Smooth muscle cell (in vitro differentiated cells): ENCODE data around the gene SLC35E3. TPM values are rescaled to one million over a fixed set of nuclear protein-coding genes. Genes with fewer than 3 reads are reported as not detected.

Experiments used
- DNase-seq: peaks from one replicate; lab custom pipeline; 2025; ENCODE audit not compliant: unreplicated experiment; lab: John Stamatoyannopoulos, UW
- H2AFZ ChIP-seq: fragments of 200-600 bp; sonication (generic); 2 replicates; pipeline ENCODE4 v1.6.0; 2016; ENCODE audit warnings: antibody characterized with exemption, low read depth, mild to moderate bottlenecking
- H3F3A ChIP-seq: fragments of 200-600 bp; sonication (generic); 2 replicates; pipeline ENCODE4 v1.6.0; 2017; ENCODE audit warnings: antibody characterized with exemption, low read depth
- H3K27ac ChIP-seq: fragments of 200-600 bp; sonication (generic); 2 replicates; pipeline ENCODE4 v1.5.1; 2016; ENCODE audit warnings: low read depth, mild to moderate bottlenecking
- H3K27me3 ChIP-seq: fragments of 200-600 bp; sonication (generic); 2 replicates; pipeline ENCODE4 v1.6.1; 2016; ENCODE audit warnings: low read depth, mild to moderate bottlenecking
- H3K36me3 ChIP-seq: fragments of 200-600 bp; sonication (generic); 2 replicates; pipeline ENCODE4 v1.5.1; 2016; ENCODE audit warnings: low read depth
- H3K4me1 ChIP-seq: fragments of 200-600 bp; sonication (generic); 2 replicates; pipeline ENCODE4 v1.5.1; 2016; ENCODE audit warnings: low read depth
- H3K4me2 ChIP-seq: fragments of 200-600 bp; sonication (generic); 2 replicates; pipeline ENCODE4 v1.6.0; 2016; ENCODE audit warnings: mild to moderate bottlenecking
- H3K4me3 ChIP-seq: fragments of 200-600 bp; sonication (generic); 2 replicates; pipeline ENCODE4 v1.5.1; 2016; ENCODE audit warnings: mild to moderate bottlenecking
- H3K79me2 ChIP-seq: fragments of 200-600 bp; sonication (generic); 2 replicates; pipeline ENCODE4 v1.6.0; 2016; ENCODE audit warnings: low read depth, mild to moderate bottlenecking
- H3K9ac ChIP-seq: fragments of 200-600 bp; sonication (generic); 2 replicates; pipeline ENCODE4 v1.6.0; 2016; ENCODE audit warnings: low read depth
- H3K9me3 ChIP-seq: fragments of 200-600 bp; sonication (generic); replicated peaks from 2 replicates; pipeline ENCODE4 v1.5.1; 2016; ENCODE audit warnings: low read depth
- H4K20me1 ChIP-seq: fragments of 200-600 bp; sonication (generic); 2 replicates; pipeline ENCODE4 v1.6.0; 2016; ENCODE audit warnings: low read depth
- WGBS: methylation state at CpG from one replicate; pipeline ENCODE4 v1.1.7; 2016; ENCODE audit warnings: low lambda C conversion rate; 5-methylcytosine and 5-hydroxymethylcytosine counted together
- polyA plus RNA-seq: library from polyadenylated mRNA; unstranded; fragments of >200 nt; fragmentation: Nextera tagmentation; extraction: Ambion mirVana; gene quantifications from 2 replicates; pipeline ENCODE4 v1.2.1, GENCODE V29; 2016
- total RNA-seq: library from RNA; depleted of rRNA; stranded (reverse); fragments of >200 nt; gene quantifications from 2 replicates; pipeline ENCODE4 v1.2.3, GENCODE V29; 2014
- TF ChIP-seq, protein P1 (sequence below): fragments of 200-600 bp; sonication (generic); IDR thresholded peaks from 2 replicates; pipeline ENCODE4 v1.5.1; 2017; ENCODE audit warnings: borderline replicate concordance, mild to moderate bottlenecking, antibody characterized with exemption; ENCODE audit not compliant: insufficient read depth, poor library complexity, severe bottlenecking

Gene SLC35E3
- total and polyA plus RNA-seq, 2 experiments from 2014 or later = 8.9 to 18.8 TPM

DNA sequence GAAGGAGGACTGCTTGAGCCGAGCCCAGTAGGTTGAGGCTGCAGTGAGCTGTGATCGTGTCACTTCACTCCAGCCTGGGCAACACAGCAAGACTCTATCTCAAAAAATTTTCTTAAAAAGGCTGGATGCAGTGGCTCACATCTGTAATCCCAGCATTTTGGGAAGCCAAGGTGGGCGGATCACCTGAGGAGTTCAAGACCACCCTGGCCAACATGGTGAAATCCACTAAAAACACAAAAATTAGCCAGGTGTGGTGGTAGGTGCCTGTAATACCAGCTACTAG, 44.9 kb downstream of the SLC35E3 start:
- Histone ChIP-seq H3K9ac (no peak overlapping the region), H3K4me2 (no peak overlapping the region), H3K36me3 (no peaks in the 10 kb centered on the region), H3K27ac (no peak overlapping the region), H3K4me1 (peaks cover 10% of the 10 kb centered on the region), H3K9me3 (no peaks in the 10 kb centered on the region), H3K27me3 (no peaks in the 10 kb centered on the region), H3K4me3 (no peak overlapping the region), H3F3A (peaks cover 4% of the 10 kb centered on the region), H2AFZ (no peak overlapping the region), H4K20me1 (no peaks in the 10 kb centered on the region), H3K79me2 (no peaks in the 10 kb centered on the region)
- WGBS = 67% methylated on average over 3 of the region's 3 CpGs
- TF ChIP-seq, protein P1, sequence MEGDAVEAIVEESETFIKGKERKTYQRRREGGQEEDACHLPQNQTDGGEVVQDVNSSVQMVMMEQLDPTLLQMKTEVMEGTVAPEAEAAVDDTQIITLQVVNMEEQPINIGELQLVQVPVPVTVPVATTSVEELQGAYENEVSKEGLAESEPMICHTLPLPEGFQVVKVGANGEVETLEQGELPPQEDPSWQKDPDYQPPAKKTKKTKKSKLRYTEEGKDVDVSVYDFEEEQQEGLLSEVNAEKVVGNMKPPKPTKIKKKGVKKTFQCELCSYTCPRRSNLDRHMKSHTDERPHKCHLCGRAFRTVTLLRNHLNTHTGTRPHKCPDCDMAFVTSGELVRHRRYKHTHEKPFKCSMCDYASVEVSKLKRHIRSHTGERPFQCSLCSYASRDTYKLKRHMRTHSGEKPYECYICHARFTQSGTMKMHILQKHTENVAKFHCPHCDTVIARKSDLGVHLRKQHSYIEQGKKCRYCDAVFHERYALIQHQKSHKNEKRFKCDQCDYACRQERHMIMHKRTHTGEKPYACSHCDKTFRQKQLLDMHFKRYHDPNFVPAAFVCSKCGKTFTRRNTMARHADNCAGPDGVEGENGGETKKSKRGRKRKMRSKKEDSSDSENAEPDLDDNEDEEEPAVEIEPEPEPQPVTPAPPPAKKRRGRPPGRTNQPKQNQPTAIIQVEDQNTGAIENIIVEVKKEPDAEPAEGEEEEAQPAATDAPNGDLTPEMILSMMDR = no peak
- DNase-seq = no peak

DNA sequence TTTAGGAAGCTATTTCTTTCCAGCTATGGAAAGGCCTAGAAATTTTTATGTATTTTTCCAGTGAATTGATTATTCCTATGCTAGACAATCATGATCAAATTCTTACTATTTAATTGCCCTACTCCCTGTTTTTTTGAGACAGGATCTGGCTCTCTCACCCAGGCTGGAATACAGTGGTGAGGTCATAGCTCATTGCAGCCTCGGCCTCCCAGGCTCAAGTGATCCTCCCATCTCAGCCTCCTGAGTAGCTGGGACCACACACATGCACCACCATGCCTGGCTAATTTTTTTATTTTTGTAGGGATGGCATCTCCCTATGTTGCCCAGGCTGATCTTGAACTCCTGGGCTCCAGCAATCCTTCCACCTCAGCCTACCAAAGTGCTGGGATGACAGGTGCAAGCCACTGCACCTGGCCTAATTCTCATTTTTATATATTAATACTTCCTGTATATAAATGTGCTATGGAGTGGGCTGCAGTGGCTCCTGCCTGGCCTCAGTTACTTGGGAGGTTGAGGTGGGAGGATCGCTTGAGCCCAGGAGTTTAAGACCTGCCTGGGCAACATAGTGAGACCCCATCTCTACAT, 46.0 kb downstream of the SLC35E3 start:
- peaks cover 6% of the 10 kb centered on the region for H3K4me1 ChIP-seq
- no peak overlapping the region for H2AFZ ChIP-seq
- H3K9ac ChIP-seq = no peak overlapping the region
- H3F3A ChIP-seq = peaks cover 4% of the 10 kb centered on the region
- no peak overlapping the region for H3K27ac ChIP-seq
- TF ChIP-seq, protein P1 = no peak
- H3K9me3 ChIP-seq = no peaks in the 10 kb centered on the region
- H3K4me3 ChIP-seq = no peak overlapping the region
- no peaks in the 10 kb centered on the region for H3K79me2 ChIP-seq
- H3K36me3 ChIP-seq = no peaks in the 10 kb centered on the region
- no peaks in the 10 kb centered on the region for H3K27me3 ChIP-seq
- DNase-seq = no peak
- 98% methylated on average over 2 of the region's 2 CpGs for WGBS
- no peaks in the 10 kb centered on the region for H4K20me1 ChIP-seq
- H3K4me2 ChIP-seq = no peak overlapping the region

DNA sequence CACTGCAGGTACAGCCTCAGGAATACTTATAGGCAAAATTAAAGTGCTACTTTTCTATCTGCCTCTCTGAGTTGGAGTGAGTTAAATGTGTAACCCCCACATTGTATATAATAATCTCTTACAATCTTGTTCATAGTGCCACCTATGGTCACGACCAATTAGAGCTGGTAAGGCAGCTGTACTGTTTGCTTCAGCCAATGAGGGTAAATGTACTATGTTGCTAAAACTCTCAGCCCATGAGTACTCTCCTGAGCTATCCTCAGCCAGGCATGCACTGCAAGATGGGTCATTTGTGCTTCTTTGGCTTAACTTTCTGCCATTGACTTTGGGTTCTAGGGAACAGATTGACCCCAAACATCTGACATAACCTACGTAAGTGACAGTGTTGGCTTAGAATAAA, 47.0 kb downstream of the SLC35E3 start:
- Histone ChIP-seq H3K4me3 (no peak overlapping the region), H3K27me3 (no peaks in the 10 kb centered on the region), H2AFZ (no peak overlapping the region), H3K4me1 (no peaks in the 10 kb centered on the region), H3K36me3 (no peaks in the 10 kb centered on the region), H3K4me2 (no peak overlapping the region), H4K20me1 (no peaks in the 10 kb centered on the region), H3K9ac (no peak overlapping the region), H3K27ac (no peak overlapping the region), H3F3A (peaks cover 2% of the 10 kb centered on the region), H3K9me3 (no peaks in the 10 kb centered on the region), H3K79me2 (no peaks in the 10 kb centered on the region)
- TF ChIP-seq, protein P1 = no peak
- DNase-seq = no peak
- 77% methylated on average over 2 of the region's 2 CpGs for WGBS

DNA sequence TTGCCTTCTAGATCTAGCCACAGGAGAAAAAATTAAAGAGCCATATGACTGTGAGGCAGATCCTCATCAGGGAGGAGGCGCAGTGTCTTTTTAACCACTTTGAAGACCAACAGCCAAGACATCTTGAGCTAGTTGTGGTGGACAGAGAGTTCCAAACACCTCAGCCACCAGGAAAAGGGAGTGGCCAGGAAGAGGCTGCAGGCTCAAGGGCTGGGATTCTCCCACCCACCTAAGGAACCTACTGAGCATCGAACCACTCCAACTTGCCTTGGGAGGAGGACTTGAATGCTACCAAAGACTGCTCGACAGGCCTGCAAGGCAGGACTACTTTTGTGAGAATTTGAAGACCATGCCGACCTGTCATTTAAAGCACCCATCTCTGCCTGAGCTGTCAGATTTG, 47.5 kb downstream of the SLC35E3 start:
- 97% methylated on average over 4 of the region's 4 CpGs for WGBS
- no peak overlapping the region for H3K27ac ChIP-seq

More for the DNA sequence above, 47.5 kb downstream of the SLC35E3 start:
- Histone ChIP-seq H3K9me3 (no peaks in the 10 kb centered on the region), H2AFZ (no peak overlapping the region), H4K20me1 (no peaks in the 10 kb centered on the region), H3K79me2 (no peaks in the 10 kb centered on the region), H3K9ac (no peak overlapping the region), H3K4me3 (no peak overlapping the region), H3K36me3 (no peaks in the 10 kb centered on the region), H3K4me2 (no peak overlapping the region), H3F3A (no peaks in the 10 kb centered on the region), H3K27me3 (no peaks in the 10 kb centered on the region), H3K4me1 (no peaks in the 10 kb centered on the region)
- TF ChIP-seq, protein P1 = no peak
- DNase-seq = no peak
